ENCODE measurements around the gene ACAD8.

ACAD8 gene

DNA sequence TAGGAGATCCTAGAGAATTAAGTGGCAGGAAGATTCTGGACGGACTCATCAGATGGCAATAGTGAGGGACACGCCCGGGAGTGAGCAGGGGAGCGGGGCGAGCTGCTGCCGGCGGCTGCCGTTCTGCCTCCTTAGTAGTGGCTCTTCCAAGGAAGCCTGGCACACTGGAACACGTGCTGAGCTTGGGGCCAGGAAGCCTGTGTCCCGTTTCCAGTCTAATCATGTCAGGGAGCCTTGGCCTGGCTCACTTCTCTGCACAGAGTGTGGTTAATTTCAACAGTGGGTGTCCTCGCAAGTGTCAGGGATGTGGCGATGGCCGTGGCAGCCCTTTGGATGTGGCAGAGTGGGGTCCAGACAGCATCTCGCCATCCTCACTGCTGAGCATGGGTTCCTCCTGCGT is 39.3 kb downstream of the ACAD8 start:
- DNase-seq, result no peak

DNA sequence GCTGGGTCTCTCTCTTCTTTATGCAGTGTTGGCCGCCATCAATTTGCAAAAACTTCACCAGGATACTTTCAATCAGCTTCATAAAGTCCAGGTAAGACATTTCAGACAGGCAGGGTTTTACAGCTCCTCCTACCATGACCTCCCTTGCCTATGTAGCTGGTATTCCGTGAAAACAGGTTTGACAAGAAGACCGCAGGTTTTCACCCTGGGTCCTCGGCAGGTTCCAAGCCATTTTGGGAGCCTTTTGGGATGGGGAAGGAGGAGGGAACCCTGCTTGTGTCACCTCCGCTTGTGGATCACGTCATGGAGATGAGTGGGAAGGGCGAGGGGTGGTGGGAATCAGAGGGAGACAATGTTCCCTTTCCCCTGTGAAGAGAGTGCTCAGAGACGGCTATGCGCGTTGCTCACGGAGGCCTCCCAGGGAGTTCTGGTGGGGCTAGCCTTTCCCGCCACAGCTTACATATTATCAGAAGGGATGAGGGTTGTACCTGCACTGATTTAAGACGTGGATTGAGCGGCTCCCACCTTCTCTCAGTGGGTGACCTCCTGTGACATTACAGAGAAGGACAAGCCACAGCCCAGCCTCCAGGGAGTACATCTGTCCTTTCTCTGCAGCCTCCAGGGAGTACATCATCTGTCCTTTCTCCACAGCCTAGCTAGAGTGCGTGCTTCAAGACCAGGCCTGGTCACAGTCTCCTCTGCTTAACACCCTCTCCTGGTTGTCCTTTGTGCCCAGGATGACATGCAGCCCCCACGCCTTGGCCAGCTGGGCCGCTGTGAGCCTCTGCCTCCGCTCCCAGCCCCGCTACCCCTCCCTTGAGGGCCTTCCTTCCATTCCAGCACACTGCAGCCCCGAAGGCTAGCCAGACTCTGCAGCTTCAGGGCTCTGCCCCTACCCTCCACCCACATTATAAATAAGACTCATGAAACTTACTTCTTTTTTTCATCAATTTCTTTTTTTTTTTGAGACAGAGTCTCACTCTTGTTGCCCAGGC is 40.0 kb downstream of the ACAD8 start:
- DNase-seq, result no peak

GRCh38 chr11:134294664-134295063 is 41.3 kb downstream of the ACAD8 start:
- DNase-seq, result no peak

DNA sequence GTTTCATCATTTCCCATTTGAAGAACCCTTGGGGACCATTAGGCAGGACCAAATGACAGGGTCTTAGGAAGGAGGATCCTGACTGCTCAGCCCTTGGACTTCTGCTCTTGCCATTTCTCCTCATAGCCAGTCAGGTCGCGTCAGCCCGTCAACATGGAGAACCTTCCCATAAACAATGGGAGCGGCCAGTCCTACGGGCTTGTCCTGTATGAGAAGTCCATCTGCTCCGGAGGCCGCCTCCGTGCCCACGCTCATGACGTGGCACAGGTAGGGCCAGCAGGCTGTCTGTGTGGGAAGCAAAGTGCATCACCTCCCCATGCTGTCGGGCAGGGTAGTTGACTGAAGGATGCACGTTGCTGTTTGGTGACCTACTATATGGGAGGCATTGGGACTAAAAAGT is 58.9 kb downstream of the ACAD8 start:
- DNase-seq, result no peak

- DNase-seq, result no peak
These were observed 59.4 kb downstream of the ACAD8 start for GRCh38 chr11:134312807-134313206.

DNA sequence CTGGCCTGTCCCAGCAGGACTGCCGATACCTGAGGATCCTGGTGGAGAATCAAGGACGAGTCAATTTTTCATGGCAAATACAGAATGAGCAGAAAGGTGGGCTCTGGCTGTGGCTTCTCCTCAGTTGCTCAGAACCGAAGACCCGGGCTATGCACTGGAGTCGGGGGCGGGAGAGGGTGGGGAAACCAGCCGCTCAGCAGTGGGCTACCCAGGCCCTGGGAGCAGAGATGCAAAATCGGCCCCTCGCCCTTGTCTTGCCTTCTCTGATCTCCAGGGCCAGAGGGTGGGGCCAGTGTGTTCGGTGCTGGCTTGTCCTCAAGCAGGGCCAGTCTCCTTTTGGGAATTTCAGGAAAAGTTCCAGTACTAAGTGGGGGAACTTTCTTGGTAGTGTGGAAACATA is 60.0 kb downstream of the ACAD8 start:
- no peak for DNase-seq

DNA sequence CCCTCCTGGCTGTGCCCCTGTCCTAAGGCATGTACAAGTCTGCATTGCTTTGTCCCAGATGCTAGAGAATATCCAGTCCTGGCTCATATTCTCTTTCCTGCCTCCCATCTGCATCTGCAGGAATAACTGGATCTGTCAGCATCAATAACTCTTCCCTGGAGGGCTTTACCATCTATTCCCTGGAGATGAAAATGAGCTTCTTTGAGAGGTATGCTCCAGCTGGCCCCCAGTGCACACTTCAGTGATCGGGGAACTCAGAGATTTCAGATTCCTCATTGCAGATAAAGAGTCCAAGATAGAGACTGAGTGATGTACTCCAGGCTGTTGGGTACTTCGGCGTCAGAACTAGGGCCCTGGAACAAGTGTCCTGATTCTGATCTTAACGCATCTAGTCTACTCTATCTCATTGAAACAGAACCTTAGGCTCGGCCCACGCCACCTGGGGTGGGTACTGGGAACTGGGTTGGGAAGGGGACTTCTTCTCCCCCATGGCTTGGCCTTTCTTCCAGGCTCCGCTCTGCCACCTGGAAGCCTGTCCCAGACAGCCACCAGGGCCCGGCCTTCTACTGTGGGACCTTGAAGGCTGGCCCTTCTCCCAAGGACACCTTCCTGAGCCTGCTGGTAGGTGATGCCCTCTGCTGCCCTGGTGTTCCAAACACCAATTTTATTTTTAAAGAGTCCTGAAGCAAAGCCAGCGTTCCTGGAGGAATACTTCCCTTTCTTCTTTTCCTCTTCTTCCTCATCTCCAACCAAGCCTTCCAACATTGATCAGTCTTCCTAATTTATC is 60.6 kb downstream of the ACAD8 start:
- DNase-seq, result no peak

Measured in NCI-H2227 treated with DMSO at 0.1 percent for 48 hours (cell line).